ENCODE data around the gene SCUBE1.

The SCUBE1 gene

DNA sequence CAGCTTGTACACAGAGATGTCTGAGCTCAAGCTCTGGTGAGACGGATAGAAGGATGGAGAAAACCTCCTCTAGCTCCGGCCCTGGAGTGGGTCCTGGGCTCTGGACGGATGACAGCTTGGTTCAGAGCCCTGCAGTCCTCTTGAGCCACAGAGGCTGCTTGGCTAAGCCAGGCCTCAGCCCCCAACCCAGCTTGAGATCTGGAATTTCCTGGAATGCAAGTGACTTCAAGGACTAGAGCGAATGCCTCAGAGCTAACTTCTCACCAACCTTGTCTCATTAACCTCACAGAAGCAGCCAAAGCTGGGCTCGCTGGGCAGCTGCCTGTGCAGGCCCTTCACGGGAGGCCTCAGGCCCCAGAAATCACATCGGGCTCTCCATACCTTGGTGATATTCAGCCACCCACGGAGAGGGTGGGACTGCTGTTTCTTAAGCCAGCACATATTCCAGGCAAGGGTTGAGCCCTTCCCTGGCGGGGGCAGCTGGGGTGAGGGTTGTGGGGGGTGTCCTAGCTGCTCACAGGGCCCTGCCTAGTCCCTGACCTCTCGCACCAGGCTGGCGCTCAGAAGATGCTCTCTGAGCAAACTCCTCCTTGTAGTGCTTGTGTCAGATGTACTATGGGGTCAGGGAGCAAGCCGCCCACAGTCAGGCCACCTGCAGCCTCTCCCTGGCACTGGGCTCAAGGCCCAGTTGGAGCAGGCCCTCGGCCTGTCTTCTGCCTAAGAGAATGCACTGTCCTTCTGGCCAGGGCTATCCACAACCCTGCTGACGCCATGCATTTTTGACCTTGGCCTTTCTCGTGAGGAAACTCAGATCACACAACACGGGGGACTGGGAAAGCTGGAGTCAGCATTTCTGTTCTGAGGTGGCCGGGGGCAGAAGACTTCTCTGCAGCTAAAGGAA is 82.6 kb downstream of the SCUBE1 start:
- TF ChIP-seq, protein P1, sequence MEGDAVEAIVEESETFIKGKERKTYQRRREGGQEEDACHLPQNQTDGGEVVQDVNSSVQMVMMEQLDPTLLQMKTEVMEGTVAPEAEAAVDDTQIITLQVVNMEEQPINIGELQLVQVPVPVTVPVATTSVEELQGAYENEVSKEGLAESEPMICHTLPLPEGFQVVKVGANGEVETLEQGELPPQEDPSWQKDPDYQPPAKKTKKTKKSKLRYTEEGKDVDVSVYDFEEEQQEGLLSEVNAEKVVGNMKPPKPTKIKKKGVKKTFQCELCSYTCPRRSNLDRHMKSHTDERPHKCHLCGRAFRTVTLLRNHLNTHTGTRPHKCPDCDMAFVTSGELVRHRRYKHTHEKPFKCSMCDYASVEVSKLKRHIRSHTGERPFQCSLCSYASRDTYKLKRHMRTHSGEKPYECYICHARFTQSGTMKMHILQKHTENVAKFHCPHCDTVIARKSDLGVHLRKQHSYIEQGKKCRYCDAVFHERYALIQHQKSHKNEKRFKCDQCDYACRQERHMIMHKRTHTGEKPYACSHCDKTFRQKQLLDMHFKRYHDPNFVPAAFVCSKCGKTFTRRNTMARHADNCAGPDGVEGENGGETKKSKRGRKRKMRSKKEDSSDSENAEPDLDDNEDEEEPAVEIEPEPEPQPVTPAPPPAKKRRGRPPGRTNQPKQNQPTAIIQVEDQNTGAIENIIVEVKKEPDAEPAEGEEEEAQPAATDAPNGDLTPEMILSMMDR (conservative IDR thresholded peaks at IDR 0.05), result no peak
- no peak overlapping the region for H3K27ac ChIP-seq

DNA sequence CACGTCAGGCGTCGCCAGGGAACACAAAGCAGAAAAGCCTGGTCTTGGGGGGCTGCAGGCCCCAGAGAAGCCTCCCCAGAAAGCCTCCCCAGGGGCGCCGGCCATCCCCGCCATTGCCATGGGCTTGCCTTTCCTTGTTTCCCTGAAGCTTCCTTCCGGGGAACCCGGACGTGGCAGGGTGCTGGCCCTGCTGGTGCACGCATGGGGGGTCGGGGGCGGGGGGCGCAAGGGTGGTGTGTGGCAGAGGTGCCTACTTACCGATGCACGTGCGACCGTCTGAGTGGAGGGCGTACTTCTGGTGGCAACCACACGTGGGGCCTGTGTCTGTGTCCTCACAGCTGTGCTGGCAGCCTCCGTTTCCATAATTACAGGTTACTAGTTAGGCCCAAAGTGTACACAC is 85.2 kb downstream of the SCUBE1 start:
- TF ChIP-seq, protein P1 (conservative IDR thresholded peaks at IDR 0.05), result no peak
- no peak overlapping the region for H3K27ac ChIP-seq

DNA sequence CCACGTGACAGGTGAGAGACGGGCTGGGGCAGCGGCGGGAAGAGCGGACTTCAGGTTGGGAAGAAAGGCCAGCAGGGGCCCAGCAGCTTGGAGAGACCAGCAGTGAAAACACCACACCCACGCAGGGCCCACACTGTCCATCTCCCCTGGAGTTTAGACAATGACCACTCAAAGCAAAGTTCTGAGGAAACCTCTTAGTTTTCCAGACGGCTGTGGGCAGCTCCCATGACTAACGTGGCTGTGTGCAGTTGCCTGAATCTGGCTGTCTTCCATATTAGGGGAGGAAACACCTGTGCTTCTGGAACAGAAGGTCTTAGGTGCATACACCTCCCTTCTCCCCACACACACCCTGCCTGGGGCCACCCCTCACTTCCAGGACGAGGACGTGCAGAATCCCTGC is 85.6 kb downstream of the SCUBE1 start:
- TF ChIP-seq, protein P1 (conservative IDR thresholded peaks at IDR 0.05), result no peak
- no peak overlapping the region for H3K27ac ChIP-seq

DNA sequence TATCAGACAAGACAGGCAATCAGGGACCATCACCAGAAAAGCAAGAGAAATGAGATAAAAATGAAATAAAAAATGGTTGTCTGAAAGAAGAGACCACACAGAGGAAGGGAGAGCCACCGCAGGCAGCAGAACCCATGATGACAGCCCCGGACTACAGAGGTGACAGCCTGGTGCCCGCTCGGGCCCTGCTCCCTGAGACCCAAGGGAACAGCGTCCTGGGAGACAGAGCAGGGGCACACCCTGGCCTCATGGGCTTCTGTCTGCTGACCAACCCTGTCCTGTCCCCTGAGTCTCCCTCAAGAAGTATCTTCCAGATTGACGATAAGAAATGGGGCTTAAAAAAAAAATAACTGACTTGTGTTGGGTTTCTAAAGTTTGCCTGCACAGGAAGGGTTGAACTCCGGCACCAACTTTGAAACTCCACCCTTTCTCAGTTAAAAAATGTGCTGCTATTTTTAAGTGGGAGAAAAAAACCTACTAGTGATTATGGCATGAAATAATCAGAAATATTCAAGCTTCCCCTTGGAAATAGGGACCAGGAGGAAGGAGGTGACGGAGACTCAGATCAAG is 86.1 kb downstream of the SCUBE1 start:
- TF ChIP-seq, protein P1 (conservative IDR thresholded peaks at IDR 0.05), result no peak
- H3K27ac ChIP-seq, result no peak overlapping the region

DNA sequence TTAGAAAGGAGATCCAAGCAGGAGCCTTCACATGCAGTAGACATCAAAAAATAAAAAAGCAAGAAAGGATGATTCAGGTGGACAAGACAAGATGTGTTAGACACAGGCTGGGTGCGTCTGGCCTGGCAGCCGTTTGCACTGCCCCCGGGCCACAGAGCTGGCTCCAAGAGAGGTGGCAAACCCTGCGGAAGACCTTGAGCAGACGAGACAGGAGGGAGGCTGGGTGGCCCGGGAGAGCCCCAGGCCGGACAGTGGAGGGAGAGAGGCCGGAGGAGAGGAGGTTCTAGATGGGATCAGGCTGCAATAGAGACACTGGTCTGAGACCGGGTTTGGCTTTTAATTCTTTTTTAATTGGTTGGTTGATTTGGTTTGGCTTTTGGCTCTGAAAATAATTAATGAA is 86.6 kb downstream of the SCUBE1 start:
- TF ChIP-seq, protein P1 (conservative IDR thresholded peaks at IDR 0.05), result no peak
- no peak overlapping the region for H3K27ac ChIP-seq

DNA sequence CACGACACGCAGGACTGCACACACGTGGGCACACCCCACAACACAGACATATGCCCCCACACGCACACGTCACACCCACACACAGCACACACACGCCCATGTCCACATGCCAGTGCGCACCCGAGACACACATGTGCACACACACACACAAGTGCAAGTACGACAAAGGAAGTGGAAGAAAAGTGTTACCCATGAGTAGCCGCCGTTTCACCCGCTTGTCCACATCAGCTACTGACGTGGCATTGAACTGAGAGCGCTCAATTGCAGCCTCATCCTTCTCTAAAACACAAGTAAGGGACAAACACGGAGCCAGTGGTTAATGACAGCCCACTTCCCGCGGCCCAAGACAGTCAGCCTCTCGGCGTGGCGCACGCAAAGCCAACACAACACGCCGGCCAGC is 87.9 kb downstream of the SCUBE1 start:
- H3K27ac ChIP-seq, result no peak overlapping the region
- TF ChIP-seq, protein P1 (conservative IDR thresholded peaks at IDR 0.05), result no peak

DNA sequence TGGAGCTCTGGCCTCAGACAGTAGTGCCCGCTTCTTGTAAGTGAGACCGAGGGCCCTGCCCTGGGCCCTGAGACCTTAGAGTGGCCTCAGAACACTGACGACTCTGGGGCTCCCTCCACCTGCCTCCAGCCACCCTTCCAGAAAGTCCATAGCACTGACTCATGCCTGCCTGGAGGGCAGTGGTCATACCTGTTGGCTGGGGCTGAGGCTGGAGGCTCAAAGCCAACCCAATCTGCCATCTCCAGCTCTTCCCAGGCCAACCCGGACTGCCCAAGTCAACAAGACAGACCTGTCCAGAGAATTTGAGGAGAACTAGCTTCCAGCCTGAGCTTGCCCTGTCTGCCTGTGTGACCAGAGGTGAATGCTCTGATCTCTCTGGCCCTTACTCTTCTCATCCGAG is 89.3 kb downstream of the SCUBE1 start:
- TF ChIP-seq, protein P1 (conservative IDR thresholded peaks at IDR 0.05), result no peak
- no peak overlapping the region for H3K27ac ChIP-seq
